ENCODE results near the gene PNPLA3.
"Not testable (repeated sequence)": the region's sequence is repeated elsewhere in the genome, so short reads cannot be mapped to it uniquely, and the experiment has no call there.

PNPLA3 gene

GRCh38 chr22:43890901-43891331 is 32.7 kb upstream of the PNPLA3 start:
- Histone ChIP-seq H3K4me1 (ENCODE audit: control insufficient read depth, insufficient read depth, low read length) (no peaks in the 10 kb centered on the region), H3K27me3 (ENCODE audit: control insufficient read depth, insufficient read depth, low read length) (peaks cover 49% of the 10 kb centered on the region), H3K9ac (ENCODE audit: low read length) (peak overlapping the region; percentile 23), H3K27ac (ENCODE audit: low read depth, low read length) (no peak overlapping the region), H3K9me3 (ENCODE audit: control insufficient read depth, insufficient read depth, low read depth, low read length) (no peaks in the 10 kb centered on the region), H3K4me3 (ENCODE audit: low read depth, low read length) (peak overlapping the region; percentile 80), H3K36me3 (ENCODE audit: control insufficient read depth, insufficient read depth, low read length) (no peaks in the 10 kb centered on the region)

- Histone ChIP-seq H3K4me1 (ENCODE audit: control insufficient read depth, insufficient read depth, low read length) (no peaks in the 10 kb centered on the region), H3K4me3 (ENCODE audit: low read depth, low read length) (peak within 1 kb of the TSS; percentile 80), H3K27ac (ENCODE audit: low read depth, low read length) (no peak within 1 kb of the TSS), H3K36me3 (ENCODE audit: control insufficient read depth, insufficient read depth, low read length) (no peaks in the 10 kb centered on the region), H3K9ac (ENCODE audit: low read length) (peak within 1 kb of the TSS; percentile 23), H3K27me3 (ENCODE audit: control insufficient read depth, insufficient read depth, low read length) (peaks cover 49% of the 10 kb centered on the region), H3K9me3 (ENCODE audit: control insufficient read depth, insufficient read depth, low read depth, low read length) (no peaks in the 10 kb centered on the region)
Measured at GRCh38 chr22:43891360-43892182, 32.0 kb upstream of the PNPLA3 start, which contains the start of gene PNPLA5. TSS of gene PNPLA5 (minus strand) at chr22:43892013. CDS start at chr22:43891880, 133 bp downstream.

GRCh38 chr22:43892183-43892894 is 31.3 kb upstream of the PNPLA3 start:
- Histone ChIP-seq H3K27me3 (ENCODE audit: control insufficient read depth, insufficient read depth, low read length) (peaks cover 48% of the 10 kb centered on the region), H3K9me3 (ENCODE audit: control insufficient read depth, insufficient read depth, low read depth, low read length) (no peaks in the 10 kb centered on the region), H3K4me1 (ENCODE audit: control insufficient read depth, insufficient read depth, low read length) (no peaks in the 10 kb centered on the region), H3K27ac (ENCODE audit: low read depth, low read length) (no peak overlapping the region), H3K36me3 (ENCODE audit: control insufficient read depth, insufficient read depth, low read length) (no peaks in the 10 kb centered on the region), H3K9ac (ENCODE audit: low read length) (peak overlapping the region; percentile 23), H3K4me3 (ENCODE audit: low read depth, low read length) (peak overlapping the region; percentile 80)

GRCh38 chr22:43893266-43893665 is 30.3 kb upstream of the PNPLA3 start:
- no peaks in the 10 kb centered on the region for H3K4me1 ChIP-seq (ENCODE audit: control insufficient read depth, insufficient read depth, low read length)
- no peaks in the 10 kb centered on the region for H3K9me3 ChIP-seq (ENCODE audit: control insufficient read depth, insufficient read depth, low read depth, low read length)
- no peak overlapping the region for H3K4me3 ChIP-seq (ENCODE audit: low read depth, low read length)
- no peaks in the 10 kb centered on the region for H3K36me3 ChIP-seq (ENCODE audit: control insufficient read depth, insufficient read depth, low read length)
- peaks cover 46% of the 10 kb centered on the region for H3K27me3 ChIP-seq (ENCODE audit: control insufficient read depth, insufficient read depth, low read length)
- no peak overlapping the region for H3K9ac ChIP-seq (ENCODE audit: low read length)
- no peak overlapping the region for H3K27ac ChIP-seq (ENCODE audit: low read depth, low read length)

DNA sequence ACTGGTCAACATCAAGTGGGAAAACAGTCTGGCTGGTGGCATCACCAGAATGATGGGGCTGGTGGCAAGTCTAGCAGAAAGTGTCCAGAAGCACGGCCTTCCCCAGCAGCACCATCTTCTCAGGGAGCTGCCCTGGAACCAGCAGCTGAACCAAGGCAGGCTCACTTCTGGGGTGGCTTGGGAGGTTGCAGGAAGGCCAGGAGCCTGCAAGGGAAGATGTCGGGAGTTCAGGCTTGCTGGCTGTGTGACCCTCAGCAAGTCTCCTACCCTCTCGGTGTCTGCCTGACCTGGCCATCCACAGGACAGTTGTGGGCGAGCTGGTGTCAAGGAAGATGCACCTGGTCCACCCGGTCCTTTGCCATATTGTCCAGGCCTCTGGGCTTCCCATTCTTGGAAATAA is 29.5 kb upstream of the PNPLA3 start:
- no peak overlapping the region for H3K4me3 ChIP-seq (ENCODE audit: low read depth, low read length)
- no peak overlapping the region for H3K9ac ChIP-seq (ENCODE audit: low read length)
- peaks cover 46% of the 10 kb centered on the region for H3K27me3 ChIP-seq (ENCODE audit: control insufficient read depth, insufficient read depth, low read length)
- H3K36me3 ChIP-seq (ENCODE audit: control insufficient read depth, insufficient read depth, low read length), result no peaks in the 10 kb centered on the region
- no peaks in the 10 kb centered on the region for H3K4me1 ChIP-seq (ENCODE audit: control insufficient read depth, insufficient read depth, low read length)
- no peaks in the 10 kb centered on the region for H3K9me3 ChIP-seq (ENCODE audit: control insufficient read depth, insufficient read depth, low read depth, low read length)
- no peak overlapping the region for H3K27ac ChIP-seq (ENCODE audit: low read depth, low read length)

- H3K36me3 ChIP-seq (ENCODE audit: control insufficient read depth, insufficient read depth, low read length), result no peaks in the 10 kb centered on the region
- no peaks in the 10 kb centered on the region for H3K9me3 ChIP-seq (ENCODE audit: control insufficient read depth, insufficient read depth, low read depth, low read length)
- no peak overlapping the region for H3K27ac ChIP-seq (ENCODE audit: low read depth, low read length)
- no peak overlapping the region for H3K9ac ChIP-seq (ENCODE audit: low read length)
- H3K4me3 ChIP-seq (ENCODE audit: low read depth, low read length), result no peak overlapping the region
- peaks cover 28% of the 10 kb centered on the region for H3K27me3 ChIP-seq (ENCODE audit: control insufficient read depth, insufficient read depth, low read length)
- no peaks in the 10 kb centered on the region for H3K4me1 ChIP-seq (ENCODE audit: control insufficient read depth, insufficient read depth, low read length)
Measured at GRCh38 chr22:43895986-43896645, 27.5 kb upstream of the PNPLA3 start.

GRCh38 chr22:43897751-43898261 is 25.8 kb upstream of the PNPLA3 start:
- H3K27ac ChIP-seq (ENCODE audit: low read depth, low read length), result no peak overlapping the region
- no peak overlapping the region for H3K4me3 ChIP-seq (ENCODE audit: low read depth, low read length)

GRCh38 chr22:43900206-43900605 is 23.4 kb upstream of the PNPLA3 start:
- Histone ChIP-seq H3K9me3 (ENCODE audit: control insufficient read depth, insufficient read depth, low read depth, low read length) (no peaks in the 10 kb centered on the region), H3K36me3 (ENCODE audit: control insufficient read depth, insufficient read depth, low read length) (no peaks in the 10 kb centered on the region), H3K9ac (ENCODE audit: low read length) (no peak overlapping the region), H3K4me1 (ENCODE audit: control insufficient read depth, insufficient read depth, low read length) (peaks cover 8% of the 10 kb centered on the region; the same call in 1 of the 2 replicates), H3K27ac (ENCODE audit: low read depth, low read length) (no peak overlapping the region), H3K27me3 (ENCODE audit: control insufficient read depth, insufficient read depth, low read length) (no peaks in the 10 kb centered on the region; the same call in 1 of the 2 replicates), H3K4me3 (ENCODE audit: low read depth, low read length) (no peak overlapping the region)

More at GRCh38 chr22:43897751-43898261, 25.8 kb upstream of the PNPLA3 start:
- Histone ChIP-seq H3K9me3 (ENCODE audit: control insufficient read depth, insufficient read depth, low read depth, low read length) (no peaks in the 10 kb centered on the region), H3K9ac (ENCODE audit: low read length) (no peak overlapping the region), H3K27me3 (ENCODE audit: control insufficient read depth, insufficient read depth, low read length) (peaks cover 12% of the 10 kb centered on the region; the same call in 1 of the 2 replicates), H3K36me3 (ENCODE audit: control insufficient read depth, insufficient read depth, low read length) (no peaks in the 10 kb centered on the region), H3K4me1 (ENCODE audit: control insufficient read depth, insufficient read depth, low read length) (peaks cover 1% of the 10 kb centered on the region; the same call in 1 of the 2 replicates)

GRCh38 chr22:43901976-43902643 is 21.5 kb upstream of the PNPLA3 start:
- Histone ChIP-seq H3K27me3 (ENCODE audit: control insufficient read depth, insufficient read depth, low read length) (no peaks in the 10 kb centered on the region; the same call in 1 of the 2 replicates), H3K4me3 (ENCODE audit: low read depth, low read length) (no peak overlapping the region), H3K27ac (ENCODE audit: low read depth, low read length) (no peak overlapping the region), H3K36me3 (ENCODE audit: control insufficient read depth, insufficient read depth, low read length) (no peaks in the 10 kb centered on the region), H3K9me3 (ENCODE audit: control insufficient read depth, insufficient read depth, low read depth, low read length) (no peaks in the 10 kb centered on the region), H3K9ac (ENCODE audit: low read length) (no peak overlapping the region), H3K4me1 (ENCODE audit: control insufficient read depth, insufficient read depth, low read length) (peaks cover 8% of the 10 kb centered on the region; the same call in 1 of the 2 replicates)

GRCh38 chr22:43903033-43903432 is 20.6 kb upstream of the PNPLA3 start:
- not testable (repeated sequence) for H3K4me3 ChIP-seq (ENCODE audit: low read depth, low read length); H3K27ac ChIP-seq (ENCODE audit: low read depth, low read length); H3K9me3 ChIP-seq (ENCODE audit: control insufficient read depth, insufficient read depth, low read depth, low read length); H3K36me3 ChIP-seq (ENCODE audit: control insufficient read depth, insufficient read depth, low read length); H3K4me1 ChIP-seq (ENCODE audit: control insufficient read depth, insufficient read depth, low read length); H3K27me3 ChIP-seq (ENCODE audit: control insufficient read depth, insufficient read depth, low read length); H3K9ac ChIP-seq (ENCODE audit: low read length)

Data from HUES6 (cell line).